Hypothalamus (tissue), 51 donors: Measurements from ENCODE around the gene NPHS1.
A peak's percentile ranks its signal among the peaks of the same experiment; 100 is the strongest.

Experiments
- DNase-seq, 51 donors: peaks; one replicate each; lab custom pipeline; 2025; lab: John Stamatoyannopoulos, UW

The NPHS1 gene

GRCh38 chr19:35790981-35791813 is 61.1 kb downstream of the NPHS1 start:
- no peak for DNase-seq

- DNase-seq = no peak
Measured at GRCh38 chr19:35789978-35790944, 62.0 kb downstream of the NPHS1 start.

GRCh38 chr19:35789195-35789977 is 62.9 kb downstream of the NPHS1 start:
- DNase-seq = no peak

- no peak for DNase-seq
Measured at GRCh38 chr19:35788205-35788960, 63.9 kb downstream of the NPHS1 start.

GRCh38 chr19:35787227-35787799 is 65.0 kb downstream of the NPHS1 start:
- no peak for DNase-seq

- DNase-seq = no peak
Measured at GRCh38 chr19:35786299-35787160, 65.8 kb downstream of the NPHS1 start.

- no peak for DNase-seq
Measured at GRCh38 chr19:35785339-35785627, 67.0 kb downstream of the NPHS1 start.

- no peak for DNase-seq
Measured at GRCh38 chr19:35784503-35785338, 67.6 kb downstream of the NPHS1 start.

- DNase-seq = no peak
Measured at GRCh38 chr19:35783469-35784434, 68.6 kb downstream of the NPHS1 start.

GRCh38 chr19:35782589-35782988 is 69.7 kb downstream of the NPHS1 start:
- DNase-seq = no peak

- no peak for DNase-seq
Measured at GRCh38 chr19:35781650-35782049, 70.7 kb downstream of the NPHS1 start.

GRCh38 chr19:35780717-35781116 is 71.6 kb downstream of the NPHS1 start:
- no peak for DNase-seq

- DNase-seq = no peak
Measured at GRCh38 chr19:35780058-35780457, 72.2 kb downstream of the NPHS1 start.

GRCh38 chr19:35779033-35779432 is 73.3 kb downstream of the NPHS1 start:
- DNase-seq = peak in 1 of 51 donors; percentile 13

GRCh38 chr19:35777961-35778360 is 74.3 kb downstream of the NPHS1 start:
- no peak for DNase-seq

- peak in 23 of 51 donors; percentile 5 to 64 (median 30) for DNase-seq
Measured at GRCh38 chr19:35777086-35777841, 75.0 kb downstream of the NPHS1 start.
